ENCODE measurements around the gene RCC2.

RCC2 gene

GRCh38 chr1:17403081-17403480 is 36.4 kb downstream of the RCC2 start:
- no peak overlapping the region for H2AFZ ChIP-seq (ENCODE audit: low read length)
- no peaks in the 10 kb centered on the region for H4K20me1 ChIP-seq (ENCODE audit: insufficient read depth, low read length)
- H3K9ac ChIP-seq (ENCODE audit: low read length), result no peak overlapping the region
- H3K79me2 ChIP-seq (ENCODE audit: insufficient read depth, low read length), result no peaks in the 10 kb centered on the region
- peaks cover 20% of the 10 kb centered on the region for H3K36me3 ChIP-seq (ENCODE audit: insufficient read depth, low read length)
- no peaks in the 10 kb centered on the region for H3K9me2 ChIP-seq (ENCODE audit: low read depth, low read length)
- no peak overlapping the region for H3K4me2 ChIP-seq (ENCODE audit: low read length)
- no peak overlapping the region for H3K27ac ChIP-seq (ENCODE audit: low read depth, low read length, poor library complexity, severe bottlenecking)
- H3F3A ChIP-seq (ENCODE audit: insufficient read depth, low read length), result no peaks in the 10 kb centered on the region
- H3K4me3 ChIP-seq (ENCODE audit: low read depth, low read length, poor library complexity, severe bottlenecking), result no peak overlapping the region
- TF ChIP-seq EZH2 (IDR thresholded peaks at IDR 0.05; ENCODE audit: borderline replicate concordance, low read length) (no peak), CTCF (IDR thresholded peaks at IDR 0.05; ENCODE audit: low read length) (no peak)
- H3K9me3 ChIP-seq (ENCODE audit: low read length), result no peaks in the 10 kb centered on the region
- no peaks in the 10 kb centered on the region for H3K4me1 ChIP-seq (ENCODE audit: insufficient read depth, low read length, severe bottlenecking)
- H3K27me3 ChIP-seq (ENCODE audit: insufficient read depth, low read length), result no peaks in the 10 kb centered on the region

GRCh38 chr1:17401841-17402240 is 37.6 kb downstream of the RCC2 start:
- Histone ChIP-seq H3F3A (ENCODE audit: insufficient read depth, low read length) (no peaks in the 10 kb centered on the region), H3K27ac (ENCODE audit: low read depth, low read length, poor library complexity, severe bottlenecking) (no peak overlapping the region), H3K27me3 (ENCODE audit: insufficient read depth, low read length) (no peaks in the 10 kb centered on the region), H3K9ac (ENCODE audit: low read length) (no peak overlapping the region), H3K4me3 (ENCODE audit: low read depth, low read length, poor library complexity, severe bottlenecking) (no peak overlapping the region), H3K9me3 (ENCODE audit: low read length) (no peaks in the 10 kb centered on the region), H3K4me1 (ENCODE audit: insufficient read depth, low read length, severe bottlenecking) (no peaks in the 10 kb centered on the region), H3K9me2 (ENCODE audit: low read depth, low read length) (no peaks in the 10 kb centered on the region), H4K20me1 (ENCODE audit: insufficient read depth, low read length) (no peaks in the 10 kb centered on the region), H3K36me3 (ENCODE audit: insufficient read depth, low read length) (peaks cover 8% of the 10 kb centered on the region), H3K4me2 (ENCODE audit: low read length) (no peak overlapping the region), H2AFZ (ENCODE audit: low read length) (no peak overlapping the region), H3K79me2 (ENCODE audit: insufficient read depth, low read length) (no peaks in the 10 kb centered on the region)
- TF ChIP-seq CTCF (IDR thresholded peaks at IDR 0.05; ENCODE audit: low read length) (no peak), EZH2 (IDR thresholded peaks at IDR 0.05; ENCODE audit: borderline replicate concordance, low read length) (no peak)

- no peaks in the 10 kb centered on the region for H3F3A ChIP-seq (ENCODE audit: insufficient read depth, low read length)
- H3K4me3 ChIP-seq (ENCODE audit: low read depth, low read length, poor library complexity, severe bottlenecking), result no peak overlapping the region
- H2AFZ ChIP-seq (ENCODE audit: low read length), result no peak overlapping the region
- TF ChIP-seq CTCF (IDR thresholded peaks at IDR 0.05; ENCODE audit: low read length), result no peak; the same call in 1 of the 2 replicates
- no peaks in the 10 kb centered on the region for H3K9me2 ChIP-seq (ENCODE audit: low read depth, low read length)
- H3K9ac ChIP-seq (ENCODE audit: low read length), result no peak overlapping the region
- H3K4me1 ChIP-seq (ENCODE audit: insufficient read depth, low read length, severe bottlenecking), result no peaks in the 10 kb centered on the region
- H3K79me2 ChIP-seq (ENCODE audit: insufficient read depth, low read length), result no peaks in the 10 kb centered on the region
- peaks cover 2% of the 10 kb centered on the region; the same call in 1 of the 2 replicates for H3K36me3 ChIP-seq (ENCODE audit: insufficient read depth, low read length)
- no peaks in the 10 kb centered on the region for H3K9me3 ChIP-seq (ENCODE audit: low read length)
- no peaks in the 10 kb centered on the region for H3K27me3 ChIP-seq (ENCODE audit: insufficient read depth, low read length)
- no peaks in the 10 kb centered on the region for H4K20me1 ChIP-seq (ENCODE audit: insufficient read depth, low read length)
- no peak overlapping the region for H3K4me2 ChIP-seq (ENCODE audit: low read length)
- no peak overlapping the region for H3K27ac ChIP-seq (ENCODE audit: low read depth, low read length, poor library complexity, severe bottlenecking)
Measured at GRCh38 chr1:17400725-17401341, 38.6 kb downstream of the RCC2 start.

Measured in OCI-LY1 (cell line).